Pancreas (tissue), 10 donors: ENCODE results near the gene RAI1. TPM values are rescaled to one million over a fixed set of nuclear protein-coding genes. Genes with fewer than 3 reads are reported as not detected.

ENCODE experiments used
- ATAC-seq, 4 donors: fragments of 200-7000 bp; cut with Tn5 transposase; one replicate each; pipeline versions ENCODE4 v1.8.0 to v1.9.1; 2020; ENCODE audit warnings: mild to moderate bottlenecking in 4 of 4, moderate library complexity in 4 of 4
- DNase-seq, 6 donors: peaks; one replicate each; pipeline ENCODE4 v3.0.0-alpha.2; 2020
- FAIRE-seq: peaks from 2 replicates; lab custom pipeline; 2012; peaks lifted over from hg19 to GRCh38; lab: Jason Lieb, UNC
- H3K27ac ChIP-seq, 4 donors: fragments of 200-600 bp; sonication (generic); 1 replicate in 3 of 4; 2 replicates in 1 of 4; pipeline versions ENCODE4 v1.5.0 to v1.8.0; 2020
- H3K27me3 ChIP-seq, 4 donors: fragments of 200-600 bp; one replicate each; pipeline ENCODE4 v1.8.0; 2021
- H3K36me3 ChIP-seq, 3 donors: fragments of 200-600 bp; sonication (generic) in 1 of 3; one replicate each; pipeline versions ENCODE4 v1.5.0 to v1.8.0; 2020 to 2021
- H3K4me1 ChIP-seq, 3 donors: fragments of 200-600 bp; one replicate each; pipeline ENCODE4 v1.8.0; 2021
- H3K4me3 ChIP-seq, 4 donors: fragments of 200-600 bp; sonication (generic) in 2 of 4; one replicate each; pipeline versions ENCODE4 v1.5.0 to v1.8.0; 2020 to 2021
- H3K9me3 ChIP-seq, 4 donors: fragments of 200-600 bp; one replicate each; pipeline ENCODE4 v1.8.0; 2021
- CTCF ChIP-seq, 4 donors: fragments of 200-600 bp; sonication (generic) in 3 of 4; IDR thresholded peaks; one replicate each; pipeline versions ENCODE4 v1.5.0 to v1.8.0; 2021; ENCODE audit warnings: antibody characterized with exemption in 4 of 4
- WGBS, 2 donors: extraction: QIAGEN DNeasy Blood & Tissue Kit; methylation state at CpG; one replicate each; pipeline ENCODE4 v1.1.7; 2013; 5-methylcytosine and 5-hydroxymethylcytosine counted together
- intact Hi-C, 3 donors: fragments of 100-400 bp; cut with DNase I; formaldehyde crosslinking; loops; one replicate each; pipeline versions ENCODE4 v1.11.1 to v1.14.2; 2022
- polyA plus RNA-seq, 2 donors: library from polyadenylated mRNA; stranded (reverse); fragments of 200-250 nt; gene quantifications; one replicate each; pipeline ENCODE4 v1.2.3, GENCODE V29; 2013
- total RNA-seq, 6 donors: library from RNA; stranded (reverse); fragmentation: NEBNext Ultra II Directional in 4 of 6; extraction: Animal tissue kit (Norgen Biotek cat#: 25700) in 4 of 6; gene quantifications; one replicate each; pipeline versions ENCODE4 v1.2.1 to v1.2.4, GENCODE V29; 2021 to 2023
- donor health status: healthy with polysubstance abuse.
- donor health status: DM: no; HTN: no; CAD: no; lungs with moderate emphysema.
- donor health status: DM: no; HTN: no; CAD: no.
- donor health status: control.
- donor health status: control.
- donor health status: Bipolar disorder and iron deficiency.
- donor health status: DM: yes; HTN: yes; CAD: no.
- donor health status: DM: no; HTN: no; CAD: no.
- donor health status: DM: no; HTN: no; CAD: no.
- donor health status: DM: yes; HTN: yes; CAD: no.

RAI1 gene
- total and polyA plus RNA-seq, 8 donors = 12.1 to 23.9 (median 16.7) TPM

GRCh38 chr17:17819111-17819510, 137.9 kb downstream of the RAI1 start:
- intact Hi-C loops = loop anchor here in 1 of 3 donors (5.0 kb wide), 1 partner anchor 38 kb away; no protein-coding TSS in a partner anchor
- 76 to 84% methylated on average over 12 of the region's 12 CpGs for WGBS, 2 donors
- FAIRE-seq (no peak), DNase-seq (peak in 1 of 6 donors; percentile 70), ATAC-seq (no peak)
- TF ChIP-seq CTCF (IDR thresholded peaks at IDR 0.05) = no peak
- Histone ChIP-seq H3K9me3 (no peaks in the 10 kb centered on the region), H3K4me1 (peaks cover 11 to 35% (median 19%) of the 10 kb centered on the region in 3 donors), H3K36me3 (peaks cover 0 to 10% (median 5%) of the 10 kb centered on the region in 3 donors), H3K27me3 (no peaks in the 10 kb centered on the region), H3K27ac (no peak overlapping the region), H3K4me3 (no peak overlapping the region)

- ATAC-seq = peak in 3 of 4 donors; percentile 8 to 37 (median 13)
- H3K27me3 ChIP-seq = no peaks in the 10 kb centered on the region
- no peak overlapping the region for H3K27ac ChIP-seq
- no peak for TF ChIP-seq CTCF (IDR thresholded peaks at IDR 0.05)
- H3K4me1 ChIP-seq = peaks cover 16 to 40% (median 24%) of the 10 kb centered on the region in 3 donors
- no peak overlapping the region for H3K4me3 ChIP-seq
- WGBS, 2 donors = 67 to 69% methylated on average over 12 of the region's 12 CpGs
- intact Hi-C loops = loop anchor here in 1 of 3 donors (5.0 kb wide), 1 partner anchor 38 kb away; no protein-coding TSS in a partner anchor
- no peak for FAIRE-seq
- peaks cover 0 to 7% (median 5%) of the 10 kb centered on the region in 3 donors for H3K36me3 ChIP-seq
- H3K9me3 ChIP-seq = no peaks in the 10 kb centered on the region
- DNase-seq = peak; percentile 51 to 86 (median 76)
Measured at GRCh38 chr17:17819561-17819995, 138.3 kb downstream of the RAI1 start.

- peaks cover 21 to 45% (median 28%) of the 10 kb centered on the region in 3 donors for H3K4me1 ChIP-seq
- DNase-seq (peak in 1 of 6 donors; percentile 67), FAIRE-seq (no peak), ATAC-seq (no peak)
- 87 to 89% methylated on average over 10 of the region's 10 CpGs for WGBS, 2 donors
- no peak for TF ChIP-seq CTCF (IDR thresholded peaks at IDR 0.05)
- no peak overlapping the region for H3K4me3 ChIP-seq
- no peaks in the 10 kb centered on the region for H3K9me3 ChIP-seq
- peaks cover 0 to 5% (median 2%) of the 10 kb centered on the region in 3 donors for H3K36me3 ChIP-seq
- H3K27ac ChIP-seq = no peak overlapping the region
- intact Hi-C loops = no loop called here
- no peaks in the 10 kb centered on the region for H3K27me3 ChIP-seq
Measured at GRCh38 chr17:17820046-17820445, 138.8 kb downstream of the RAI1 start.

- H3K27ac ChIP-seq = no peak overlapping the region
- no peaks in the 10 kb centered on the region for H3K9me3 ChIP-seq
- peaks cover 24 to 48% (median 32%) of the 10 kb centered on the region in 3 donors for H3K4me1 ChIP-seq
- 79 to 82% methylated on average over 7 of the region's 7 CpGs for WGBS, 2 donors
- TF ChIP-seq CTCF (IDR thresholded peaks at IDR 0.05) = no peak
- DNase-seq = peak in 1 of 6 donors; percentile 39
- FAIRE-seq = no peak
- H3K27me3 ChIP-seq = no peaks in the 10 kb centered on the region
- no peak overlapping the region for H3K4me3 ChIP-seq
- intact Hi-C loops = no loop called here
- ATAC-seq = no peak
- peaks cover 0 to 5% (median 0%) of the 10 kb centered on the region in 3 donors for H3K36me3 ChIP-seq
Measured at GRCh38 chr17:17820463-17821158, 139.4 kb downstream of the RAI1 start.
